IPS-NIHi11 (cell line): ENCODE measurements around the gene DCTD.

Experiments
- DNase-seq: peaks from one replicate; pipeline ENCODE4 v3.0.0; 2012; ENCODE audit warnings: mixed read lengths, low spot score

Gene DCTD

GRCh38 chr4:182917182-182918043 is at the start of gene DCTD:
DCTD (minus strand) TSS chr4:182917386; CDS start chr4:182915568, 1,818 bp downstream.
- peak; percentile 87 for DNase-seq

DNA sequence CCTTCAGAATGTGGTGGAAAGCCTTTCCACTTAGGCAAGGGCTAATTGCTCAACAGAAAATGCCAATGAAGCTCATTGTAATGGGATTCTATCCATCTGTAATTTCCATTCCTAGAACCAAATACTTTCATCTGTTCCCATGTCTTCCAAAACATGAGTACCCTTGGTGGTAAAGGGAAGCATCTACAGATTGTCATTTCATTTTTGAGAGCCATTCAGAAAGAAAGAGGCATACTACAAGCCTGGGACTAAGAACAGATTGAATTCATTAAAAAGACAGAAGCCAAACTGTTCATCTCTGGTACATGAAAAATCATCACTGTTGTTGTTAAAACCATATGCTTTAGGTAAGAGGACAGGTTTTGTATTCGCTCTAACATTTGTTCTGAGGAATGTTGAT is 43.6 kb upstream of the DCTD start:
- DNase-seq, result no peak

GRCh38 chr4:182960228-182960627 is 43.0 kb upstream of the DCTD start:
- DNase-seq, result no peak

GRCh38 chr4:182955411-182955810 is 38.2 kb upstream of the DCTD start:
- no peak for DNase-seq

- no peak for DNase-seq
Observed at GRCh38 chr4:182944484-182945213, 27.5 kb upstream of the DCTD start.

- no peak for DNase-seq
Observed at GRCh38 chr4:182939680-182940079, 22.5 kb upstream of the DCTD start.

DNA sequence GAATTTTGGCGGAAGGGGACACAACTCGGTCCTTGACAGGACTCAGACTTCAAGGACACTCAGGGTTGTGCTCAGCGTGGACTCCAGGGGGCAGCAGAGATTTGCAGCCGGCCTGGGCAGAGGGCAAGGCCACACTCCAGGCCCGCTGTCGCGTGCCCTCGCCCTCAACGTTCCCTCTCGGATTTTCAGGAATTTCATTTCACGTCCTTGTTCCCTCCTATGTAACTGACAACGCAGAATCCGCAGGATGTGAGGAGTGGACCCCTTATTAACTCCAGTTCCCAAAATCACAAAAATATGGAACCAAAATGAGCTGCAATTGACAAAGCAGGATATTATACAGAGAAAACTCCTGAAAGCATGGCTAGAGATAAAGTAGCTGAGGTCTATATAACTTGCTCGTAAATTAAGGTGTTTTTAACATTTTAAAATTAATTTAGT is 21.0 kb upstream of the DCTD start:
- DNase-seq, result peak; percentile 88

DNA sequence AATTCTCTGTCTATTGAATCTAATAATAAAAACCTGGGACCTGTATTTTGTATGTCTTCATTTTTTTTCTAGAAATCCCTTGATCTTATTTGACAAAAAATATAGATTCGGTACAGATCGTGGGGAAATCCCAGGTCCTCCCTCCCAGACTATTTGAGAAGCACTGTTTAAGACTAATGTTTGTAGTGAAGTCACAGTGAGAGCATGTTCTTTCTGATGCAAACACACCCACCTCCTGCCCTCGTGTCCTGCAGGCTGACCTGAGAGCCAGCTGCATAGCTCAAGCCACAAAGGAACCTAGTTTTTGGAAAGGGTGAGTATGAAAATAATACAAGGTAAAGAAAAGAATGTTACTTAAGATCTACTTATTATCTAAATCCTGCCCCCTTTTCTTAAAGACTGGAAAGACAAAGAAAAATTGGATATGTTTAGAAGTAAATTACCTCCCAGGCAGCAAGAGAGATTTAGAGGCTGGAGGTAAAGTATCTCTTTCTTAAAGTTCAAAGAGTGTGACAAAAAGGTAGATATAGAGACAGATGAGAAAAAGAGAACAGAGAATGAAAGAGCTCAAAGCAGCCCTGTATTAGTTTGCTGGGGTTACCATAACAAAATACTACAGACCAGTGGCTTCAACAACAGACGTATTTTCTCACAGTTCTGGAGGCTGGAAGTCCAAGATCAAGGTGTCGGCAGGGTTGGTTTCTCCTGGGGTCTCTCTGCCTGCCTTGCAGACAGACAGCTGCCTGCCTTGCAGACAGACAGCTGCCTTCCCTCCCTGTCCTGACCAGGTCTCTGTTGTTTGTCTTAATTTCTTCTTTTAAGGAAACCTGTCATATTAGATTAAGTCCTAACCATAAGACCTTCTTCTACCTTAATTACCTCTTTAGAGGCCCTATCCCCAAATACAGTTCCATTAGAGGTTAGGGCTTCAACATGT is 20.4 kb upstream of the DCTD start:
- DNase-seq, result peak; percentile 18

GRCh38 chr4:182932651-182933050 is 15.5 kb upstream of the DCTD start:
- no peak for DNase-seq

- no peak for DNase-seq
Observed at GRCh38 chr4:182931691-182932345, 14.6 kb upstream of the DCTD start.

GRCh38 chr4:182930889-182931288 is 13.7 kb upstream of the DCTD start:
- DNase-seq, result no peak

GRCh38 chr4:182929296-182929695 is 12.1 kb upstream of the DCTD start:
- DNase-seq, result no peak

GRCh38 chr4:182928061-182928460 is 10.9 kb upstream of the DCTD start:
- DNase-seq, result peak; percentile 41

- no peak for DNase-seq
Observed at GRCh38 chr4:182927505-182927904, 10.3 kb upstream of the DCTD start.

DNA sequence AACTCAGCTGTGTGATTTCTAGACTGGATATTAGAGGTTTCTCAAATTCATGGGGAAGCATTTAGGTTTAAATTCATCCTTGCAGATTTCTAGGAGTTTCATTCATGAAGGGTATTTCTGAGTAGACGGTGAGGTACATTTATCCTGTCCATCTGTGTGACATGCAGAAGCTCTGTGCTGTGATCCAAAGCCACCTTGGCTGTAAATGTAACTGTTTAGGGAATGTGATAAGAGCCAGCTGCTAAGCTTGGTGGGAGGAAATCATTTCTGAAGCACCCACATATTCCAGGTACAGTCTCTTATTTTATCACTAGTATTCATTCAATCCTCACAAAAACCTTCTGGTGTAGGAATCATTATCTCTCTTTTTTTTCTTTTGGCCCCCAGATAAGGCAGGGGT is 8.7 kb upstream of the DCTD start:
- no peak for DNase-seq

DNA sequence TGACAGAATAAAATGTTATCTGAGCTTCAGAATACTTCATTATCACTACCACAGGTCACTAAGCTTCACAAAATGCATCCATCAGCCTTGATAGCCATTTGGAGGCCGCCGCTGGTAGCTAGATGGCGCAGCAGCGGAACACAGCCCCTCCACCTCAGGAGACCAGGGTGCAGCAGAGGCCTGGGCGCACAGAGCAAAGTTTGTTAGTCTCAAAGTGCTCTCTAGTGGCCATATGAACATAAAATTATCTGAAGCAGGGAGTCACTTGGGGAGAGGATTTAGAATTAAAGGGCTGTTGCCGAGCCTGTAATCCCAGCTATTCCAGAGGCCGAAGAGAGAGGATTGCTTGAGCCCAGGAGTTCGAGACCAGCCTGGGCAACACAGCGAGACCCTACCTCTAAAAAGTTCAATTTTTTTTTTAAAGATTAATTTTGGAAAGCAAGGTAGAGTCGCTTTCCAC is 8.1 kb upstream of the DCTD start:
- DNase-seq, result peak; percentile 58

- no peak for DNase-seq
Observed at GRCh38 chr4:182924497-182924896, 7.3 kb upstream of the DCTD start.

- no peak for DNase-seq
Observed at GRCh38 chr4:182923796-182924340, 6.7 kb upstream of the DCTD start.

DNA sequence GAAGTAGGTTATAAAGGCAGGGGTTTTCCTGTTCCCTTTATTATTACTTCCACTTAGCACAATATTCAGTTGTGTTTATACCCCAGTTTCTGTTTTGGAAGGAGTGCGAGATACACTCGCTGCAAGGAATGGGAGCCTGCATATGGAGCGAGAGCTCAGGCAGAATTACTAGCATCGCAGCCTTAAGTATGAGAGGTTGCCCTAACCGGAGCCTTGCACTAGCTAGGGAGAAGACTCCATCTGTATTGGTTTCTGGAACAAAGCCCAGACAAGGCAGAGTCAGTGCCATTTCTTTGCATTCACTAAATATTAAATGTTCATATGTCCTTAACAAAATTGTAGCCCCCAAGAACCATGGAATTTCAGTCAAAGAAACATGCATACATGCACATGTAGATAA is 6.2 kb upstream of the DCTD start:
- DNase-seq, result no peak

DNA sequence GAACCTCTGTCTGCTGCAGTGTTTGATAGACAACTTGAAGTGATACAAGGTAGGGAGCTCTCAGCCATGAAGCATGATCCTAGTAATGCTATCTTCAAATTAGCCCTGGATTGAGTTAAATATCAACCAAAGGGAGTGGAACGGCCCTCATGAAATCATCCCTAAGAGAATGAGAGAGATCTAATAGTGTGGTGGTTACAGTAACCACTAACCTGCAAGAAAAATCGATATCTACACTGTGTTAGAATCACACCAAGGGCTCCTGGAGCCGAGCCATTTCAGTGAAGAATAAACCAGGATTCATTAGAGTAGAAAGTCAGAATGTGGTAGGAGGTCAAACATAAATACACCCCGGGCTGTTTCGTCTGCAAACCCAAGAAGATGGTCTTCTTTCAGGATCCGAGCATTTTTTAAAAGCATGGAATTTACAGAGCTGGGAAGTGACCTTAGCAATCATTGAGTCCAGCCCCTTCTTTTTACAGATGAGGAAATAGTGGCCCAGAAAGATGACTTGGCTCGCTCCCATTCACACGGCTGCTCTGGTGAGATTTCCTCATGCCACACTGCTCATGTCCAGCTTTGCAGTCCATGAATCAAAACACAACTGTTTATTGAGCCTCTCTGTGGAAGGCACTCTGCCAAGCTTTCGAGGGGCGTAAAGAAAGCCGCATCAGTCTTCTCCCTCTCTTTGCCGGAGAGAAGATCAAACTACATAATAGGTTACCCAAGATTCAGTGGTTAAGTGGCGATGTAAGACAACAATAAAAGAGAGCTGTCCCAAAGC is 5.5 kb upstream of the DCTD start:
- no peak for DNase-seq
